HG03064 (cell line): ENCODE measurements around the gene CSRNP3.
A peak's percentile ranks its signal among the peaks of the same experiment; 100 is the strongest.

Experiments
- ATAC-seq: cut with Tn5 transposase; IDR thresholded peaks from one replicate; pipeline ENCODE4 v1.9.1; 2021; ENCODE audit warnings: low read depth; ENCODE audit not compliant: unreplicated experiment

The CSRNP3 gene

DNA sequence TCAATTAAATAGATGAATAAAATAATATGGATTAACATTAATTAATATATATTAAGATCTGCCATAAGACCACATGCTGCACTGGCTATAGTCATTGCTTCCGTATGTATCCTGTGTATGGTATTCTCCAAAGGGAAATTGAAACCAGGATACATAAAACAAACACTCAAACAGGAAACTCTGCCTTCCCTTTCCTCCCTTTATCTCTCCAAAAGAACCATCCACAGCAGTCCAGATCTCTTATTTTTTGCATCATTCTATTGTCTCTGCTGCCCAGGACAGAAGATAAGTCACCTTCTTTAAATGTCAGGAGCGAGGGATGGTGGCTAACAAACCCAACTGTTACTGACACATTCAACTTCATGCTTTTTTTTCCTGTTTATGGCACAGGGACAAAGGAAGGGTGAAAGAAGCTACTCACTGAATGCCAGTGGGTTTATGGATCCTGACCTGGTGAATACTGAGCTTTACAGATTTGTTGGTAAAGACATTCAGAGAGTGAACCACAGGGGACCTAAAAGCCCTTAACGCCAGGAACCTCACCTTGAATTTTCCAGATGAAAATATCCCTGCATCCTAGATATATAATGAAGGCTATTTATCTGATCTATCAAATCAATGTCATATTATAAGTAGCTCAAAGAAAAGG is 67.5 kb downstream of the CSRNP3 start:
- ATAC-seq, result no peak

GRCh38 chr2:165539985-165540384 is 70.5 kb downstream of the CSRNP3 start:
- no peak for ATAC-seq

- ATAC-seq, result peak; percentile 59
These were observed 75.4 kb downstream of the CSRNP3 start for GRCh38 chr2:165544897-165545296.

DNA sequence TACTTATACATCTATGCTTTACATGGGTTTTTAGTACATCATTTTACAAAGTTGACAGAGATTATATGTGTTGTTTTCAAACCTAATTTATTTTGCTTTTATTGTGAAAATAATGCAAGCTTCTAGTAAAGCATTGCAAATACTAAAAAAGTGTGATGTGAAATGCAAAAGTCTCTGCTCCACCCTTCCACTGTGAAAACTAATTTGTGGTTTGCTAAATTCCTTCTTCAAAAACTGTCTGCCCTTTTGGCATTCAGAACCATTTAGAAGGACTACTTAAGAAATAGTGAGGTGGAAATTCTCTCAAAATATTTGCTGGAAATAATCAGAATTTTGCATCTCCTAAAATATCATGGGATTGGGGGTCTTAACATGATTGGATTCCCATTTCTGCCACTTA is 78.4 kb downstream of the CSRNP3 start:
- no peak for ATAC-seq

DNA sequence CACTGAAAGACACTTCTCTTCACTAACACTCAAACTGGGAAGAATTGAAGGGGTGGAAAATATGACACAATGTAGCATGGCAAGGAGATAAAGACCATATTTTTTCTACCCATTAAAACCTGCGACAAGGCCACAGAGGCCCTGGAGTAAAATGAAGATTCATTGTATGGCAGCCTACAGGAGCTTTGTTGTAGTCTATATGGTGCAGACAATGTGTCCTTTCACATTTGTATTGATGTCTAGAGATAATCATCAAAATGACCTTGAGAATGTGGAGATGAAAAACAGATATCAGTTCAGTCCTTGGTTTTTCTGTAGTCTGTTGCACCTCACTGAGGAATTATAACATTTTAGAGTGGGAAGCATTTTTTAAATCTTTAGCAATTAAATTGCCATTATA is 80.1 kb downstream of the CSRNP3 start:
- ATAC-seq, result no peak

DNA sequence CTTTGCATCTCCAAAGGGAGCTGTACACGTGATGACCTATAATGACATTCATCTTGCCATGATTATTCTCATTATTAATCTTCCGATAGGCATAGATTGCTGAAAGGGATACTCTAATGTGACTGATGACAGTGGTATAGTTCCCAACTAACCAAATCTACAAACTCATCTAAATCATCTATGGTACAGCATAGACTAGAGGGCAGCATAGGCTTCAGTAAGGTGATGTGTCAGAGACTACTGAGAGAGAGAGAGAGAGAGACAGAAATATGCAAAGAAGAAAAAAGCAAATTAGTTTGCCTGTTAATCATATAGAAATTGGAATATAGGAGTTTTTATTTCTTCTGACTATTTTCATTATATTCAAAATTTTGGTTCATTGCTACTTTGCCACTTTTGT is 89.3 kb downstream of the CSRNP3 start:
- no peak for ATAC-seq

DNA sequence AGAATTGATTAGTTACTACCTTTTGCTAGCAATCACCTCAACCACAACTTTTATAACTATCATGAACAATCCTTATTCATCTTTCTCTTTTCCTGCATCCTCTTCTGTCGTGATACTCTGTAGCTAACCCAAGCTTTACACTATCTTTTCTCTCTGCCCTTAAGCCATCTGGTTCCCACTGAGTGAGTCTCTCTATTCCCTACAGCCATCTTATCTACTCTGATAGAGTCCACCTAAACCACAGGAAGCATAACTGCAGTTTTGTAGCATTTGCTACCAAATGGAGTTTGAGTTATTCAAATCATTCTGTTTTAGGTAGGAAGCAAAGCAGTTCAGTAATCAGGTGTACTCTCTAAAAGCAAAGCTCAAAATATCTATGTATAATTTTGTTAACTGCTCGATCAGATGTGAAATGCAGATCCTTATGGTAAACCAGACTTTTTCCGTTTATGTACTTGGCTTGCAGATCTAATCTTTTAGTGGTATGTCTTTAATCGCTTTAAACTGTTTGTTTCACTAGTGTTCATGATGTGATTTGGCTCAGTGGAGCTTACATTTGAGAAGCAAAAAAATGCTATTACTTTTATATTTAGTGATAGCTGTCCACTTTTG is 91.0 kb downstream of the CSRNP3 start:
- no peak for ATAC-seq

GRCh38 chr2:165561516-165561915 is 92.0 kb downstream of the CSRNP3 start:
- no peak for ATAC-seq

GRCh38 chr2:165562233-165562632 is 92.7 kb downstream of the CSRNP3 start:
- no peak for ATAC-seq

DNA sequence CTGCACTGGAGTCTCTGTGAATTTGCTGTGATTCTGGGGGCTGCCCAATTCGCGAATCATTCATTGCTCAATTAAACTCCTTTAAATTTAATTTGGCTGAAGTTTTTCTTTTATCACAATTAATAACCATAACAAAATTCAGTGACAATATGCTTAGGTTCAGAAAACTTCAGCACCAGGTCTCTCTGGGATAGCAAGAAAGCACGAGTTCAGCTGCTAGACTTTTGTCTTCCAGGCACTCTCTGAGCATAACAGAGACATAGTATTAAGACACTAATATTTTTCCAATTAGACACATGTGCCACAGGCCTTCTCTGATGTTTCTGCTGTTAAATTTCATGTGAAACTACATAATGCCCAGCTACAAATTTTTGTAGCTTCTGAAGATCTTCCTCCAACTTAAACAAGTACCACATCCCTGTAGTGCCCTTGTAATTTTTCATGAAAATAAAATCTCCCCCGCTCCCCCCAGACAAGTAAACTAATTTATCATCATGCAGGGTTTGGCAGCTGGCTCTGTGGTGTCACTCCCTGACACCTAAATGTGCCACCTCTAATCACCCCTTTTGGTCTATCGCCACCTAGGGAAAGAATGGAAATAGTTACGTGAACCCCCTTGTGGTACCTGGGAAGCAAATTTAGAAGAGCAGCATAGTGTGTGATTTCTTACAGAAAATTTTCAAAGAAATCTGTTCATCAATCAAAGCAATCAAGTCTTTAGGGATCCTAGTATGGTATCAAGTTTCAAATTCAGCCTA is 94.1 kb downstream of the CSRNP3 start:
- ATAC-seq, result no peak

DNA sequence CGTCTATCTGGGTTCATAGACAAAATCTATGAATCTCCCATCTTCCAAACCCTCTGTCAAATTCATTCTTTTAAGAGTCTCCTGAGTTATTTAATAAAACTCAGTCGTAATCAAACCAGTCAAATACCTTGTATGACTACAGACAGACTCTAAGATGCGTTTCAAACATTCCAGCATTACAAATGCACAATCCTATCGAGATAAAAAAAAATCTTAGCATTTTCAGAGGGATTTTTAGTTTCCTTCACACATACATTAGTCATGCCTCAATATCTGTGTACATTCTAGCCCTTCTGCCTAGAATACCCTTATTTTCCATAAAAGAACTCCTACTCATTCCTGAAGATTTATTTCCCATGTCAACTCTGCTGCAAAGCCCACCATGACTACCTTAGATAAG is 96.5 kb downstream of the CSRNP3 start:
- ATAC-seq, result no peak

- no peak for ATAC-seq
These were observed 97.8 kb downstream of the CSRNP3 start for GRCh38 chr2:165567273-165567672.

GRCh38 chr2:165568361-165568760 is 98.9 kb downstream of the CSRNP3 start:
- no peak for ATAC-seq

DNA sequence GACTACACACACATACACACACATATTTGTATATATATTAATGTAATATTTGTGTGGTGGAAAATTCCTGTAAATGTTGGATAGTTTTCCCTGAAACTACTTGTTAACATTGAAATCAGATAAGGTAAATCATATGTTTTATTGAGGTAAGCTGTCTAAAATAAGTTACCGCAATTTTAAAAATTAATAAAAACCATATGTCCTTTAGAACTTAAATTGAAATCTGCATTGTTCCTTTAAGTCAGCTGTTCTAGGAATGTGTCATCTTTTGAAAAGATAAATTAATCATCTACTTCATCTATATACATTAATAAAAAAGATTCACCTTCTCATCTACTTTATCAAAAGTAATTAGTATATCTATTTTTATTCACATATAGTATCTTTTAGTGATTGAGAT is 102.0 kb downstream of the CSRNP3 start:
- ATAC-seq, result no peak

DNA sequence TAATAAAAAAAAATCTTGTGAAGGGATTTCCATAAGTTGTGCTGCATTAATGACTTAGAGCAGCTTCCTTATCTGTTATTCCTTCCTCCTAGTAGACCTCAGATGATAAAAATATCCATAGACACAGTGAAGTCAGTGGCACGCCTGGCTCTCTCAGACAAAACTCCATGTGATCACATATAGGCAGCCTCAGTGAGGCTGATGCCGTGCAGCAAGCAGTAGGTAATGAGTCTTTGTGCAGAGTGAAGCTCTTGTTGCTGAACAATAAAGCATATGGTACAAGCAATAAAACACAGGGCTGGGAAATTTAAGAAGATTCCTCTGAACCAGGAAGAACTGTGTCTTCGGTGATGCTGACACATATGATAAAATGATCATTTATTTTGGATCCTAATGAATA is 102.7 kb downstream of the CSRNP3 start:
- ATAC-seq, result no peak

- no peak for ATAC-seq
These were observed 104.3 kb downstream of the CSRNP3 start for GRCh38 chr2:165573534-165574461.

DNA sequence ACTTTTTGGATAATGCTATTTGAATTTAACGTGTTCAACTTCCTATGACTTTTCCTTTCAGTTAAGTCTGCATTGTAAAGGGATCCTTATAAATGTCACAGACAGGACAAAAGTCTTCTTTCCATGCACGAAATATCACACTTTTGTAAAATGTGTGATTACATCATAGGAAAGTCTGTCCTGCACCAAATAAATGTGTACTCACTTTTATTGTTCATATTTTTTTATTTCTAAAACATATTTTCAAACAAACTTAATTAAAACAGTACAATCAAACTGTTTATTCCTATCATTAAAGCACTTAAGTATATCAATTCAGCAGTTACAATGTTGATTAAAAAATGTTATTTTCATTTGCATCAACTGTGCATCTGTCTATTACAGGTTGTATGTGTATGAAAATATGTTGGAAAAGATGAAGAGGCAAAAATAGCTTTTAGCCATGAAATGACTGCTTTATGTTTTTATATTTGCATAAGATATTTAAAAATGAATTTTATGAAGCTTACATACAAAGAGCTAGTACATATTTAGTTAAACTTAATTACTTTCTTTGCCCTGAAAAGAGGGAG is 105.6 kb downstream of the CSRNP3 start:
- no peak for ATAC-seq

- ATAC-seq, result no peak
These were observed 107.1 kb downstream of the CSRNP3 start for GRCh38 chr2:165576409-165577154.

DNA sequence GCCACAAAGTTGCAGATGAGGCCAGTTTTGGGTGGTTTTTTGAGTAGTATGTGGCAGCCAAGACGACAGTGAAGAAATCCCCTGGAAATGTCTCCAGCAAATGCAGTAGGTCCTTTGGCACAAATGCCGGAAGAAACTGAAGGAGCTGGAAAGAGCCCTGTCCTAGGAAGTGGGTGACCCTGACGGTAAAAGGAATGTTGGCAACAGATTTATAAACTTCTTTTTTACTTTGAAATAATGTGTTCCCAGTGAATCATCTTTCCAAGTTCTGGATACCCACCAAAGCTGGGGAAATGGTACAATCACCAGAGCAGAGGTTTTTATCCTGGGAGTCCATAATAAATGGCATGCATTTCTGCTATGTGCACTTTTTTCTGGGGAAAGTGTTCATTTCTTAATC is 112.9 kb downstream of the CSRNP3 start:
- ATAC-seq, result no peak
